ENCODE measurements around the gene ANO3. TPM values are rescaled to one million over a fixed set of nuclear protein-coding genes. Genes with fewer than 3 reads are reported as not detected.

ANO3 gene
- total RNA-seq, 1 experiment from 2014 or later, result not detected

DNA sequence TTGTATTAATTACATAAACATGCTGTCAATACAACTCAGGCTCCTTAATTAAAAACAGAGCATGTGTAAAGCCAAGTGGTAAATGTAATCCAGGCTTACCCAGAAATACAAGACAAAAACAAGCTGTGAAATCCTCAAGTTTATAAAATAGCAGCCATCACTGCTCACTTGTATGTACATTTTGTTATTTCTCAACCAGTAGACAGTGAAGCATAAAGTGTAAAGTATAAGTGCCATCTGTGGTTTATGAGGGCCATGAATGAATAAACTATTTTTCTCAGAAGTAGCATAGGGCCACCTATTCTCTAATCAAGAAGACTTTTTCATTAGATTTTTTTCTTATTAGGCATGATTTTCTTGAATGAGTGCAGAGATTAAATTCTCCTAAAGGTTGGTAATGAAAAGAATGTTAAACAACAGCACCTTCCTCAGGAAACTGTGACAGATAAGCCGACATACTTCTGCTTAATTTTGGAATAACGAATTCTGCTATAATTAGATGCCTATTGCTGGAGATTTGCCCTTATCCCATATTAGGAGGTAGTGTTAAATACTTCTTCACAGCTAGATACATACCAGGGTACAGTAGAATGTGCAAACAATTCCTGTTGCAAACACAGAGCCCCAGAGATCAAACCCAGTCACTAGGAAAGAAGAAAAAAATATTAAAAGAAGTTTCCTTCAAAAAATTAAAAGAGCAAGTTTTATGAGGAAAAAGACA, 377.0 kb downstream of the ANO3 start:
- no peaks in the 10 kb centered on the region for H3K36me3 ChIP-seq (ENCODE audit: low read depth)
- H4K20me1 ChIP-seq (ENCODE audit: insufficient read depth), result no peaks in the 10 kb centered on the region
- no peak overlapping the region for H2AFZ ChIP-seq
- no peaks in the 10 kb centered on the region for H3F3A ChIP-seq (ENCODE audit: insufficient read depth, low read depth)
- no peak overlapping the region for H3K4me3 ChIP-seq
- no peak overlapping the region for H3K4me2 ChIP-seq
- TF ChIP-seq, protein P1, sequence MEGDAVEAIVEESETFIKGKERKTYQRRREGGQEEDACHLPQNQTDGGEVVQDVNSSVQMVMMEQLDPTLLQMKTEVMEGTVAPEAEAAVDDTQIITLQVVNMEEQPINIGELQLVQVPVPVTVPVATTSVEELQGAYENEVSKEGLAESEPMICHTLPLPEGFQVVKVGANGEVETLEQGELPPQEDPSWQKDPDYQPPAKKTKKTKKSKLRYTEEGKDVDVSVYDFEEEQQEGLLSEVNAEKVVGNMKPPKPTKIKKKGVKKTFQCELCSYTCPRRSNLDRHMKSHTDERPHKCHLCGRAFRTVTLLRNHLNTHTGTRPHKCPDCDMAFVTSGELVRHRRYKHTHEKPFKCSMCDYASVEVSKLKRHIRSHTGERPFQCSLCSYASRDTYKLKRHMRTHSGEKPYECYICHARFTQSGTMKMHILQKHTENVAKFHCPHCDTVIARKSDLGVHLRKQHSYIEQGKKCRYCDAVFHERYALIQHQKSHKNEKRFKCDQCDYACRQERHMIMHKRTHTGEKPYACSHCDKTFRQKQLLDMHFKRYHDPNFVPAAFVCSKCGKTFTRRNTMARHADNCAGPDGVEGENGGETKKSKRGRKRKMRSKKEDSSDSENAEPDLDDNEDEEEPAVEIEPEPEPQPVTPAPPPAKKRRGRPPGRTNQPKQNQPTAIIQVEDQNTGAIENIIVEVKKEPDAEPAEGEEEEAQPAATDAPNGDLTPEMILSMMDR (conservative IDR thresholded peaks at IDR 0.05), result no peak
- TF ChIP-seq EZH2 (IDR thresholded peaks at IDR 0.05; ENCODE audit: low read depth), result no peak
- intact Hi-C loops (cut with micrococcal nuclease; ENCODE audit: unreplicated experiment), result no loop called here
- H3K27ac ChIP-seq, result no peak overlapping the region
- DNase-seq, result no peak
- POLR2A ChIA-PET (ENCODE audit: unreplicated experiment), result no interaction called here
- no TSS peak for BruUV-seq (replicated peaks)
- no peaks in the 10 kb centered on the region for H3K9me2 ChIP-seq (ENCODE audit: insufficient read depth)
- CTCF ChIA-PET, result no interaction called here
- H3K79me2 ChIP-seq (ENCODE audit: low read depth), result no peaks in the 10 kb centered on the region
- peaks cover 3% of the 10 kb centered on the region; the same call in 1 of the 2 replicates for H3K4me1 ChIP-seq (replicated peaks; ENCODE audit: insufficient read depth)
- H3K9me3 ChIP-seq (ENCODE audit: insufficient read depth, low read depth), result no peaks in the 10 kb centered on the region
- H3K27me3 ChIP-seq (ENCODE audit: insufficient read depth, low read depth), result no peaks in the 10 kb centered on the region

DNA sequence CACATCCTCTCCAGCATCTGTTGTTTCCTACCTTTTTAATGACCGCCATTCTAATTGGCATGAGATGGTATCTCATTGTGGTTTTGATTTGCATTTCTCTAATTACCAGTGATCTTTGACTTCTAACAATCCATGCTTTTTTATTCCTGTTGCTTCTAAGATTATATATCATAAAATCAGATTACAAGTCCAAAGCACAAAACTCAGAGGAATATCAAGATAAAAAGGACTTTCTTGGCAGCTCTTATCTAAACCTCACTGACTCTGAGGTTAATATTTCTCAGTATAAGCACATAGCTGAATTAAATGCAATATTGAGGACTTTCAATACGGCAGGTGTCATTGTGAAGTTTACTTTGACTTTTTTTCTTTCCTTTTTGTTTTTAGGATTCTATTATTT, 378.6 kb downstream of the ANO3 start:
- H3F3A ChIP-seq (ENCODE audit: insufficient read depth, low read depth), result no peaks in the 10 kb centered on the region
- TF ChIP-seq EZH2 (IDR thresholded peaks at IDR 0.05; ENCODE audit: low read depth), result no peak
- TF ChIP-seq, protein P1 (conservative IDR thresholded peaks at IDR 0.05), result no peak
- no peak overlapping the region for H3K4me2 ChIP-seq
- H3K27ac ChIP-seq, result no peak overlapping the region
- H3K9me2 ChIP-seq (ENCODE audit: insufficient read depth), result no peaks in the 10 kb centered on the region
- no peaks in the 10 kb centered on the region for H4K20me1 ChIP-seq (ENCODE audit: insufficient read depth)
- H3K36me3 ChIP-seq (ENCODE audit: low read depth), result no peaks in the 10 kb centered on the region
- BruUV-seq (replicated peaks), result no TSS peak
- no peak for DNase-seq
- no peaks in the 10 kb centered on the region for H3K9me3 ChIP-seq (ENCODE audit: insufficient read depth, low read depth)
- no peaks in the 10 kb centered on the region for H3K4me1 ChIP-seq (replicated peaks; ENCODE audit: insufficient read depth)
- no peak overlapping the region for H2AFZ ChIP-seq
- no peaks in the 10 kb centered on the region for H3K27me3 ChIP-seq (ENCODE audit: insufficient read depth, low read depth)
- no peaks in the 10 kb centered on the region for H3K79me2 ChIP-seq (ENCODE audit: low read depth)
- H3K4me3 ChIP-seq, result no peak overlapping the region
- intact Hi-C loops (cut with micrococcal nuclease; ENCODE audit: unreplicated experiment), result no loop called here
- ChIA-PET CTCF (no interaction called here), POLR2A (ENCODE audit: unreplicated experiment) (no interaction called here)

DNA sequence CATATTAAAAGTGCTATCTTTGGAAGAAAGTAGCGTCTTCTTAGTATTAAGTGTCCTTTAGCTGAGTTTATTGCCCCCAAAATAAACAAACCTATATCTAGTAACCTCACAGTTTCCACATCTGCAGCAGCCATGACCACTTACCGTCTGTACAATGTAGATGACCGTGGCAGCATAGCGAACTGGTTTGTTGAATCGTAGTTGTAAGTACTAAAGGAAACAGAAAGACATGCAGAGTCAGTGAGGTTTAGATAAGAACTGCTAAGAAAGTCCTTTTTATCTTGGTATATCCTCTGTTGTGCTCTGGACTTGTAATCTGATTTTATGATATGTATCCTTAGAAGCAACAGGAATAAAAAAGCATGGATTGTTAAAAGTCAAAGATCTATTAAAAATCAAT, 380.6 kb downstream of the ANO3 start:
- H3K4me2 ChIP-seq, result no peak overlapping the region
- no peaks in the 10 kb centered on the region for H3K9me3 ChIP-seq (ENCODE audit: insufficient read depth, low read depth)
- no peaks in the 10 kb centered on the region for H4K20me1 ChIP-seq (ENCODE audit: insufficient read depth)
- POLR2A ChIA-PET (ENCODE audit: unreplicated experiment), result no interaction called here
- no peaks in the 10 kb centered on the region for H3K9me2 ChIP-seq (ENCODE audit: insufficient read depth)
- BruUV-seq (replicated peaks), result no TSS peak
- H3K27ac ChIP-seq, result no peak overlapping the region
- TF ChIP-seq EZH2 (IDR thresholded peaks at IDR 0.05; ENCODE audit: low read depth), result no peak
- TF ChIP-seq, protein P1 (conservative IDR thresholded peaks at IDR 0.05), result no peak
- H2AFZ ChIP-seq, result no peak overlapping the region
- no peaks in the 10 kb centered on the region for H3K4me1 ChIP-seq (replicated peaks; ENCODE audit: insufficient read depth)
- H3K36me3 ChIP-seq (ENCODE audit: low read depth), result no peaks in the 10 kb centered on the region
- H3K79me2 ChIP-seq (ENCODE audit: low read depth), result no peaks in the 10 kb centered on the region
- no peaks in the 10 kb centered on the region for H3K27me3 ChIP-seq (ENCODE audit: insufficient read depth, low read depth)
- DNase-seq, result no peak
- H3K4me3 ChIP-seq, result no peak overlapping the region
- intact Hi-C loops (cut with micrococcal nuclease; ENCODE audit: unreplicated experiment), result no loop called here
- no peaks in the 10 kb centered on the region for H3F3A ChIP-seq (ENCODE audit: insufficient read depth, low read depth)
- CTCF ChIA-PET, result no interaction called here

Other genes with a start within 250 kb of the ANO3 start
- gene MUC15, start 240.1 kb downstream of the ANO3 start, total RNA-seq (2021), result 0.18 and 0.70 TPM in 2 replicates

Data from PC-9 (cell line).